SK-N-SH treated with all-trans-retinoic acid at 6 μM for 48 hours (cell line): ENCODE measurements around the gene SFXN5.

Experiments
- ATAC-seq: fragments of 200-7000 bp; cut with Tn5 transposase; 3 replicates; pipeline ENCODE4 v1.9.1; 2020; ENCODE audit warnings: mild to moderate bottlenecking, moderate library complexity
- ARNTL ChIP-seq: fragments of 450-650 bp; formaldehyde crosslinking; IDR thresholded peaks from 2 replicates; pipeline ENCODE4 v1.5.0; 2020; ENCODE audit warnings: low read depth, mild to moderate bottlenecking, moderate library complexity, borderline replicate concordance
- BACH2 ChIP-seq: fragments of 250-450 bp; sonication (Bioruptor Pico); IDR thresholded peaks from 2 replicates; pipeline ENCODE4 v1.9.0; 2021; ENCODE audit warnings: mild to moderate bottlenecking, borderline replicate concordance
- CSDC2 ChIP-seq: fragments of 250-450 bp; sonication (Bioruptor Pico); IDR thresholded peaks from 2 replicates; pipeline ENCODE4 v1.5.0; 2020; ENCODE audit warnings: mild to moderate bottlenecking, moderate library complexity
- GLIS3 ChIP-seq: fragments of 250-450 bp; sonication (Bioruptor Pico); IDR thresholded peaks from 2 replicates; pipeline ENCODE4 v1.5.0; 2020; ENCODE audit warnings: mild to moderate bottlenecking, moderate library complexity
- ISL1 ChIP-seq: fragments of 250-450 bp; sonication (Bioruptor Pico); IDR thresholded peaks from 2 replicates; pipeline ENCODE4 v2.1.2; 2022; ENCODE audit warnings: mild to moderate bottlenecking, moderate library complexity
- OSR1 ChIP-seq: fragments of 250-450 bp; sonication (Bioruptor Pico); IDR thresholded peaks from 2 replicates; pipeline ENCODE4 v1.8.0; 2022; ENCODE audit warnings: moderate library complexity, mild to moderate bottlenecking, inconsistent platforms
- PPARA ChIP-seq: fragments of 250-450 bp; sonication (Bioruptor Pico); IDR thresholded peaks from 2 replicates; pipeline ENCODE4 v1.5.0; 2020; ENCODE audit warnings: mild to moderate bottlenecking, borderline replicate concordance
- RARB ChIP-seq: fragments of 250-450 bp; sonication (Bioruptor Pico); IDR thresholded peaks from 2 replicates; pipeline ENCODE4 v1.8.0; 2021; ENCODE audit warnings: mild to moderate bottlenecking, moderate library complexity
- SNAI2 ChIP-seq: fragments of 250-450 bp; sonication (Bioruptor Pico); IDR thresholded peaks from 2 replicates; pipeline ENCODE4 v1.5.0; 2020; ENCODE audit warnings: mild to moderate bottlenecking, moderate library complexity
- TCF4 ChIP-seq: fragments of 250-450 bp; sonication (Bioruptor Pico); IDR thresholded peaks from 2 replicates; pipeline ENCODE4 v1.8.0; 2021; ENCODE audit warnings: mild to moderate bottlenecking, moderate library complexity, borderline replicate concordance
- TOX ChIP-seq: fragments of 250-450 bp; sonication (Bioruptor Pico); IDR thresholded peaks from 2 replicates; pipeline ENCODE4 v1.8.0; 2021; ENCODE audit warnings: mild to moderate bottlenecking, moderate library complexity, borderline replicate concordance
- ZC3H10 ChIP-seq: fragments of 250-450 bp; sonication (Bioruptor Pico); IDR thresholded peaks from 2 replicates; pipeline ENCODE4 v1.5.1; 2021; ENCODE audit warnings: mild to moderate bottlenecking, moderate library complexity
- ZFP3 ChIP-seq: fragments of 250-450 bp; sonication (Bioruptor Pico); IDR thresholded peaks from 2 replicates; pipeline ENCODE4 v1.5.0; 2020; ENCODE audit warnings: mild to moderate bottlenecking, moderate library complexity
- ZFP30 ChIP-seq: fragments of 450-650 bp; formaldehyde crosslinking; IDR thresholded peaks from 2 replicates; pipeline ENCODE4 v1.5.0; 2022; ENCODE audit warnings: mild to moderate bottlenecking, moderate library complexity
- ZNF565 ChIP-seq: fragments of 450-650 bp; formaldehyde crosslinking; conservative IDR thresholded peaks from 2 replicates; pipeline ENCODE4 v1.5.0; 2020; ENCODE audit warnings: low read depth, mild to moderate bottlenecking, moderate library complexity
- ZNF8 ChIP-seq: fragments of 450-650 bp; formaldehyde crosslinking; IDR thresholded peaks from 2 replicates; pipeline ENCODE4 v1.5.0; 2020; ENCODE audit warnings: mild to moderate bottlenecking, moderate library complexity
- TF ChIP-seq, protein P1 (sequence below): fragments of 250-450 bp; sonication (Bioruptor Pico); IDR thresholded peaks from 2 replicates; pipeline ENCODE4 v1.8.0; 2020; ENCODE audit warnings: mild to moderate bottlenecking, moderate library complexity, borderline replicate concordance
- TF ChIP-seq, protein P2 (sequence below): fragments of 250-450 bp; sonication (Bioruptor Pico); IDR thresholded peaks from 2 replicates; pipeline ENCODE4 v1.8.0; 2021; ENCODE audit warnings: low read depth, mild to moderate bottlenecking, moderate library complexity, borderline replicate concordance
- TF ChIP-seq, protein P3 (sequence below): fragments of 250-450 bp; sonication (Bioruptor Pico); IDR thresholded peaks from 2 replicates; pipeline ENCODE4 v1.5.1; 2021; ENCODE audit warnings: mild to moderate bottlenecking, moderate library complexity
- TF ChIP-seq, protein P4 (sequence below): fragments of 250-450 bp; sonication (Bioruptor Pico); IDR thresholded peaks from 2 replicates; pipeline ENCODE4 v1.5.0; 2020; ENCODE audit warnings: mild to moderate bottlenecking, moderate library complexity
- TF ChIP-seq, protein P5 (sequence below): fragments of 250-450 bp; sonication (Bioruptor Pico); IDR thresholded peaks from 2 replicates; pipeline ENCODE4 v1.5.1; 2020; ENCODE audit warnings: low read depth, mild to moderate bottlenecking, moderate library complexity

SFXN5 gene

DNA sequence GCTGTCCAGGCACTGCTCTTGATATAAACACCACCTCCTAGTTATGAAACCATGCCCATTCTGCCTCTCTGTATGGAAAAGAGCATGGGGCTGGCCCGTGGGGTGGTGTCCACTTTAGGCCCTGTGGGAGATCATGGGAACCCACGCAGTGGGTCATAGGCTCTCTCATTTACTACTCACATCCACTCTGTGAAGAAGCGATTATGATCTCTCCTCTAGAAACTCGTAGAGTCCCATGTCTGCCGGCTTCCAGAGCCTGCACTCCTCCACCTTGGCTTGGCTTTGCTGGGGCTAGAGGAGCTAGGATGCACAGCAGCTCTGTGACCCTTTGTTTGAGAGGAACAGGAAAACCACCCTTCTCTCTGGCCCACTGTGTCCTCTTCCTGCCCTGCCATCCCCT is 138.3 kb downstream of the SFXN5 start:
- no peak for ATAC-seq
- TF ChIP-seq ARNTL (no peak), BACH2 (CRISPR knock-in tag) (no peak), SNAI2 (CRISPR knock-in tag) (no peak), ZNF8 (CRISPR knock-in tag) (no peak), CSDC2 (no peak), ISL1 (CRISPR knock-in tag) (no peak), PPARA (CRISPR knock-in tag) (no peak), TOX (no peak), GLIS3 (CRISPR knock-in tag) (no peak), ZNF565 (CRISPR knock-in tag) (no peak), TCF4 (CRISPR knock-in tag) (no peak), RARB (CRISPR knock-in tag) (no peak)
- TF ChIP-seq, protein P1, sequence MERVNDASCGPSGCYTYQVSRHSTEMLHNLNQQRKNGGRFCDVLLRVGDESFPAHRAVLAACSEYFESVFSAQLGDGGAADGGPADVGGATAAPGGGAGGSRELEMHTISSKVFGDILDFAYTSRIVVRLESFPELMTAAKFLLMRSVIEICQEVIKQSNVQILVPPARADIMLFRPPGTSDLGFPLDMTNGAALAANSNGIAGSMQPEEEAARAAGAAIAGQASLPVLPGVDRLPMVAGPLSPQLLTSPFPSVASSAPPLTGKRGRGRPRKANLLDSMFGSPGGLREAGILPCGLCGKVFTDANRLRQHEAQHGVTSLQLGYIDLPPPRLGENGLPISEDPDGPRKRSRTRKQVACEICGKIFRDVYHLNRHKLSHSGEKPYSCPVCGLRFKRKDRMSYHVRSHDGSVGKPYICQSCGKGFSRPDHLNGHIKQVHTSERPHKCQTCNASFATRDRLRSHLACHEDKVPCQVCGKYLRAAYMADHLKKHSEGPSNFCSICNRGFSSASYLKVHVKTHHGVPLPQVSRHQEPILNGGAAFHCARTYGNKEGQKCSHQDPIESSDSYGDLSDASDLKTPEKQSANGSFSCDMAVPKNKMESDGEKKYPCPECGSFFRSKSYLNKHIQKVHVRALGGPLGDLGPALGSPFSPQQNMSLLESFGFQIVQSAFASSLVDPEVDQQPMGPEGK (CRISPR knock-in tag) = no peak
- TF ChIP-seq, protein P2, sequence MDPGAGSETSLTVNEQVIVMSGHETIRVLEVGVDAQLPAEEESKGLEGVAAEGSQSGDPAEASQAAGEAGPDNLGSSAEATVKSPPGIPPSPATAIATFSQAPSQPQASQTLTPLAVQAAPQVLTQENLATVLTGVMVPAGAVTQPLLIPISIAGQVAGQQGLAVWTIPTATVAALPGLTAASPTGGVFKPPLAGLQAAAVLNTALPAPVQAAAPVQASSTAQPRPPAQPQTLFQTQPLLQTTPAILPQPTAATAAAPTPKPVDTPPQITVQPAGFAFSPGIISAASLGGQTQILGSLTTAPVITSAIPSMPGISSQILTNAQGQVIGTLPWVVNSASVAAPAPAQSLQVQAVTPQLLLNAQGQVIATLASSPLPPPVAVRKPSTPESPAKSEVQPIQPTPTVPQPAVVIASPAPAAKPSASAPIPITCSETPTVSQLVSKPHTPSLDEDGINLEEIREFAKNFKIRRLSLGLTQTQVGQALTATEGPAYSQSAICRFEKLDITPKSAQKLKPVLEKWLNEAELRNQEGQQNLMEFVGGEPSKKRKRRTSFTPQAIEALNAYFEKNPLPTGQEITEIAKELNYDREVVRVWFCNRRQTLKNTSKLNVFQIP (CRISPR knock-in tag) = no peak

DNA sequence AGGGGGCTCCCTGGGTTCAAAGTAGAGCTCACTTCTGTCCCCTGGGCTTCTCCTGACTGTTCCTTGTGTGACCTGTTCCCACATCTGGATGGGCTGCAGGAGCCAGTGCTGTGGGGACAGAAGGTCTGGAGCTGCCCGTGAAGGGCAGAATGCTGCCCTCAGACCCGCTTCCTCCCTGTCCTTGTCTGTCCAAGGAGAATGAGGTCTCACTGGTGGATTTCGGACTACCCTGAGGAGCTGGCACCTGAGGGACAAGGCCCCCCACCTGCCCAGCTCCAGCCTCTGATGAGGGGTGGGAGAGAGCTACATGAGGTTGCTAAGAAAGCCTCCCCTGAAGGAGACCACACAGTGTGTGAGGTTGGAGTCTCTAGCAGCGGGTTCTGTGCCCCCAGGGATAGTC is 138.7 kb downstream of the SFXN5 start:
- no peak for ATAC-seq
- TF ChIP-seq GLIS3 (CRISPR knock-in tag) (no peak), TOX (no peak), ISL1 (CRISPR knock-in tag) (no peak), BACH2 (CRISPR knock-in tag) (no peak), SNAI2 (CRISPR knock-in tag) (no peak), ZNF8 (CRISPR knock-in tag) (no peak), ZFP3 (CRISPR knock-in tag) (no peak)
- TF ChIP-seq, protein P3, sequence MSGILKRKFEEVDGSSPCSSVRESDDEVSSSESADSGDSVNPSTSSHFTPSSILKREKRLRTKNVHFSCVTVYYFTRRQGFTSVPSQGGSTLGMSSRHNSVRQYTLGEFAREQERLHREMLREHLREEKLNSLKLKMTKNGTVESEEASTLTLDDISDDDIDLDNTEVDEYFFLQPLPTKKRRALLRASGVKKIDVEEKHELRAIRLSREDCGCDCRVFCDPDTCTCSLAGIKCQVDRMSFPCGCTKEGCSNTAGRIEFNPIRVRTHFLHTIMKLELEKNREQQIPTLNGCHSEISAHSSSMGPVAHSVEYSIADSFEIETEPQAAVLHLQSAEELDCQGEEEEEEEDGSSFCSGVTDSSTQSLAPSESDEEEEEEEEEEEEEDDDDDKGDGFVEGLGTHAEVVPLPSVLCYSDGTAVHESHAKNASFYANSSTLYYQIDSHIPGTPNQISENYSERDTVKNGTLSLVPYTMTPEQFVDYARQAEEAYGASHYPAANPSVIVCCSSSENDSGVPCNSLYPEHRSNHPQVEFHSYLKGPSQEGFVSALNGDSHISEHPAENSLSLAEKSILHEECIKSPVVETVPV (CRISPR knock-in tag) = no peak
- TF ChIP-seq, protein P4, sequence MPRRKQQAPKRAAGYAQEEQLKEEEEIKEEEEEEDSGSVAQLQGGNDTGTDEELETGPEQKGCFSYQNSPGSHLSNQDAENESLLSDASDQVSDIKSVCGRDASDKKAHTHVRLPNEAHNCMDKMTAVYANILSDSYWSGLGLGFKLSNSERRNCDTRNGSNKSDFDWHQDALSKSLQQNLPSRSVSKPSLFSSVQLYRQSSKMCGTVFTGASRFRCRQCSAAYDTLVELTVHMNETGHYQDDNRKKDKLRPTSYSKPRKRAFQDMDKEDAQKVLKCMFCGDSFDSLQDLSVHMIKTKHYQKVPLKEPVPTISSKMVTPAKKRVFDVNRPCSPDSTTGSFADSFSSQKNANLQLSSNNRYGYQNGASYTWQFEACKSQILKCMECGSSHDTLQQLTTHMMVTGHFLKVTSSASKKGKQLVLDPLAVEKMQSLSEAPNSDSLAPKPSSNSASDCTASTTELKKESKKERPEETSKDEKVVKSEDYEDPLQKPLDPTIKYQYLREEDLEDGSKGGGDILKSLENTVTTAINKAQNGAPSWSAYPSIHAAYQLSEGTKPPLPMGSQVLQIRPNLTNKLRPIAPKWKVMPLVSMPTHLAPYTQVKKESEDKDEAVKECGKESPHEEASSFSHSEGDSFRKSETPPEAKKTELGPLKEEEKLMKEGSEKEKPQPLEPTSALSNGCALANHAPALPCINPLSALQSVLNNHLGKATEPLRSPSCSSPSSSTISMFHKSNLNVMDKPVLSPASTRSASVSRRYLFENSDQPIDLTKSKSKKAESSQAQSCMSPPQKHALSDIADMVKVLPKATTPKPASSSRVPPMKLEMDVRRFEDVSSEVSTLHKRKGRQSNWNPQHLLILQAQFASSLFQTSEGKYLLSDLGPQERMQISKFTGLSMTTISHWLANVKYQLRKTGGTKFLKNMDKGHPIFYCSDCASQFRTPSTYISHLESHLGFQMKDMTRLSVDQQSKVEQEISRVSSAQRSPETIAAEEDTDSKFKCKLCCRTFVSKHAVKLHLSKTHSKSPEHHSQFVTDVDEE (CRISPR knock-in tag) = no peak

DNA sequence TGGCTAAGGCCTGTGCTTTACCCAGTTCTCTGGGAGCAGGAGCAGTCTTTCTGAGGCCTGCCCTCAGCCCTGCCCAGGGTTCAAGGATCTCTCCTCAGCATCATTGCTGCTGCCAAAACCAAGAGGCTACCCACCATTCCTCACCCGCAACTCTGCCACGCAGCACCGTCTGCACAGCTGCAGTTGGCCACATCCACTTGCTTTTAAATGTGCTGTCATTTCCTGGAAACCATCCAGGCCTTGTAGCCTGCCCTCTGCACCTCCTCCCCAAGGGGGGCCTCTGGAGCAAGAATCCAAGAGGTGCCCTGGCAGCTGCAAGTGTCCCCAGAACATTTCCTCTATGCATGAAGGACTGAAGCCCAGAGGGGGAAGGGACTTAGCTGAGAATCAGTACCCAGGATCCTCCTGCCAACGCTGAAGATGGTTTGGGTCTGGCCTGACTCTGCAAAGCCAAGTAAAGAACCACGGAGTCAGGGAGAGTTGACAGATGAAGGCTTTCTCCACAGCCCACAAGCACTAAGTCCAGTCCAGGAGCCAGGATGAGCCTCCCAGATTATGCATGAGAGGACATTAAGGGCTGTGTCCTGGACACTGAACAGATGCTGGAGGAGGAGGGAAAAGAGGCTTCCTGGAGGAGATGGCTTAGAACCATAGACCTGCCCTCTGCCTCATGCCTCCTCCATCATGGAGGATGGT is 139.3 kb downstream of the SFXN5 start:
- TF ChIP-seq, protein P2 (CRISPR knock-in tag) = no peak
- TF ChIP-seq, protein P3 (CRISPR knock-in tag) = no peak
- TF ChIP-seq ZC3H10 (no peak), CSDC2 (no peak), ZNF565 (CRISPR knock-in tag) (no peak), RARB (CRISPR knock-in tag) (no peak), OSR1 (CRISPR knock-in tag) (no peak), ZFP30 (CRISPR knock-in tag) (no peak), GLIS3 (CRISPR knock-in tag) (no peak), ZNF8 (CRISPR knock-in tag) (no peak), PPARA (CRISPR knock-in tag) (no peak), BACH2 (CRISPR knock-in tag) (no peak), ZFP3 (CRISPR knock-in tag) (no peak)
- TF ChIP-seq, protein P1 (CRISPR knock-in tag) = no peak
- TF ChIP-seq, protein P5, sequence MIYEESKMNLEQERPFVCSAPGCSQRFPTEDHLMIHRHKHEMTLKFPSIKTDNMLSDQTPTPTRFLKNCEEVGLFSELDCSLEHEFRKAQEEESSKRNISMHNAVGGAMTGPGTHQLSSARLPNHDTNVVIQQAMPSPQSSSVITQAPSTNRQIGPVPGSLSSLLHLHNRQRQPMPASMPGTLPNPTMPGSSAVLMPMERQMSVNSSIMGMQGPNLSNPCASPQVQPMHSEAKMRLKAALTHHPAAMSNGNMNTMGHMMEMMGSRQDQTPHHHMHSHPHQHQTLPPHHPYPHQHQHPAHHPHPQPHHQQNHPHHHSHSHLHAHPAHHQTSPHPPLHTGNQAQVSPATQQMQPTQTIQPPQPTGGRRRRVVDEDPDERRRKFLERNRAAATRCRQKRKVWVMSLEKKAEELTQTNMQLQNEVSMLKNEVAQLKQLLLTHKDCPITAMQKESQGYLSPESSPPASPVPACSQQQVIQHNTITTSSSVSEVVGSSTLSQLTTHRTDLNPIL (CRISPR knock-in tag) = no peak
- ATAC-seq = peak; percentile 24; the same call in 1 of the 3 replicates
